H1 (cell line): ENCODE results near the gene FGD6. TPM values are rescaled to one million over a fixed set of nuclear protein-coding genes. Genes with fewer than 3 reads are reported as not detected.

Experiments
- CTCF ChIA-PET: fragments of 300-600 bp; sonication (Branson Sonifier 250); formaldehyde crosslinking; loops from one replicate; lab custom pipeline; 2021; ENCODE audit not compliant: partially characterized antibody; lab: Charles Lee
- POLR2A ChIA-PET: fragments of 300-600 bp; sonication (Branson Sonifier 250); formaldehyde crosslinking; loops from one replicate; lab custom pipeline; 2021; ENCODE audit warnings: inconsistent platforms; ENCODE audit not compliant: partially characterized antibody; lab: Charles Lee
- DNase-seq, 2 experiments: peaks; one replicate each; pipeline versions ENCODE4 v3.0.0 to v3.0.0-alpha.2; 2010 to 2022; ENCODE audit warnings: low spot score in 2 of 2, low read depth in 1 of 2, mixed read lengths in 1 of 2
- FAIRE-seq: peaks from 2 replicates; lab custom pipeline; 2011; peaks lifted over from hg19 to GRCh38; lab: Jason Lieb, UNC
- H2AFZ ChIP-seq: 2 replicates; pipeline ENCODE4 v1.8.1; 2012; ENCODE audit warnings: low read length, inconsistent platforms
- H2AK5ac ChIP-seq: 2 replicates; pipeline ENCODE4 v1.6.1; 2013; ENCODE audit warnings: low read depth, low read length
- H2BK120ac ChIP-seq: replicated peaks from 2 replicates; pipeline ENCODE3; 2013; ENCODE audit warnings: low read depth, low read length, inconsistent platforms
- H2BK12ac ChIP-seq: 2 replicates; pipeline ENCODE4 v1.6.1; 2013; ENCODE audit warnings: low read depth, low read length
- H2BK15ac ChIP-seq: 2 replicates; pipeline ENCODE4 v1.6.1; 2013; ENCODE audit warnings: low read length
- H2BK20ac ChIP-seq: 2 replicates; pipeline ENCODE4 v1.6.1; 2013; ENCODE audit warnings: low read length
- H2BK5ac ChIP-seq: 2 replicates; pipeline ENCODE4 v1.6.1; 2013; ENCODE audit warnings: low read depth, low read length
- H3K14ac ChIP-seq: 2 replicates; pipeline ENCODE4 v1.6.1; 2013; ENCODE audit warnings: inconsistent platforms; ENCODE audit not compliant: insufficient read length
- H3K18ac ChIP-seq: 2 replicates; pipeline ENCODE4 v1.6.1; 2013; ENCODE audit warnings: low read length; ENCODE audit errors: extremely low read depth
- H3K23ac ChIP-seq: 2 replicates; pipeline ENCODE4 v1.6.1; 2013; ENCODE audit warnings: inconsistent platforms; ENCODE audit not compliant: insufficient read length
- H3K23me2 ChIP-seq: 2 replicates; pipeline ENCODE4 v1.6.1; 2013; ENCODE audit warnings: low read depth, low read length
- H3K27ac ChIP-seq: 2 replicates; pipeline ENCODE4 v1.6.1; 2011; ENCODE audit warnings: low read depth, low read length, inconsistent platforms
- H3K27me3 ChIP-seq, 4 experiments: replicated peaks in 1 of 4; 1 replicate in 1 of 4; 2 replicates in 3 of 4; pipeline versions ENCODE4 v1.6.1 to v1.8.1; 2011 to 2013; ENCODE audit warnings: low read length in 3 of 4, mild to moderate bottlenecking in 3 of 4, inconsistent platforms in 2 of 4, mixed read lengths in 2 of 4, moderate library complexity in 1 of 4; ENCODE audit not compliant: control insufficient read depth in 3 of 4, insufficient read depth in 3 of 4; ENCODE audit errors: extremely low read depth in 1 of 4
- H3K36me3 ChIP-seq, 4 experiments: 2 replicates each; pipeline versions ENCODE4 v1.6.1 to v1.8.1; 2011 to 2013; ENCODE audit warnings: mild to moderate bottlenecking in 4 of 4, low read length in 3 of 4, moderate library complexity in 2 of 4, control low read depth in 1 of 4, inconsistent platforms in 1 of 4; ENCODE audit not compliant: insufficient read depth in 4 of 4, control insufficient read depth in 2 of 4
- H3K4ac ChIP-seq: replicated peaks from 2 replicates; pipeline ENCODE3; 2013; ENCODE audit warnings: low read length, low read depth, mixed read lengths, inconsistent platforms; ENCODE audit not compliant: insufficient read length
- H3K4me1 ChIP-seq, 4 experiments: replicated peaks in 1 of 4; 1 replicate in 1 of 4; 2 replicates in 3 of 4; pipeline versions ENCODE4 v1.6.1 to v1.8.1; 2011 to 2013; ENCODE audit warnings: low read length in 3 of 4, inconsistent platforms in 2 of 4, mixed read lengths in 1 of 4; ENCODE audit not compliant: insufficient read depth in 4 of 4, control insufficient read depth in 3 of 4
- H3K4me2 ChIP-seq, 2 experiments: 2 replicates each; pipeline versions ENCODE4 v1.6.1 to v1.8.1; 2011 to 2013; ENCODE audit warnings: low read depth in 2 of 2, low read length in 2 of 2, control low read depth in 1 of 2, inconsistent platforms in 1 of 2, mild to moderate bottlenecking in 1 of 2; ENCODE audit not compliant: insufficient read depth in 1 of 2
- H3K4me3 ChIP-seq, 4 experiments: fragments of 200-600, 300-600 bp in 1 of 4; sonication (generic), shearing (Covaris generic), sonication (Bioruptor Twin) in 1 of 4; 2 replicates each; pipeline versions ENCODE4 v1.5.1 to v1.8.1; 2011 to 2016; ENCODE audit warnings: low read length in 4 of 4, low read depth in 3 of 4, control low read depth in 2 of 4, inconsistent platforms in 2 of 4, mild to moderate bottlenecking in 2 of 4, mixed read lengths in 1 of 4, moderate library complexity in 1 of 4; ENCODE audit not compliant: insufficient read depth in 2 of 4; ENCODE audit errors: extremely low read depth in 1 of 4
- H3K56ac ChIP-seq: replicated peaks from 2 replicates; pipeline ENCODE3; 2013; ENCODE audit warnings: low read depth, mild to moderate bottlenecking, mixed read lengths, low read length, inconsistent platforms; ENCODE audit not compliant: insufficient read length
- H3K79me1 ChIP-seq: 2 replicates; pipeline ENCODE4 v1.6.1; 2013; ENCODE audit warnings: low read depth, low read length, control low read depth
- H3K79me2 ChIP-seq, 2 experiments: 2 replicates each; pipeline versions ENCODE4 v1.6.1 to v1.8.1; 2012 to 2013; ENCODE audit warnings: low read length in 2 of 2, mild to moderate bottlenecking in 2 of 2, inconsistent platforms in 1 of 2; ENCODE audit not compliant: insufficient read depth in 2 of 2, control insufficient read depth in 1 of 2
- H3K9ac ChIP-seq, 4 experiments: replicated peaks in 1 of 4; 1 replicate in 1 of 4; 2 replicates in 3 of 4; pipeline versions ENCODE4 v1.6.1 to v1.8.1; 2011 to 2013; ENCODE audit warnings: low read depth in 3 of 4, low read length in 3 of 4, control low read depth in 2 of 4, mild to moderate bottlenecking in 2 of 4, moderate library complexity in 2 of 4, inconsistent platforms in 1 of 4; ENCODE audit errors: extremely low read depth in 1 of 4
- H3K9me3 ChIP-seq, 2 experiments: 2 replicates each; pipeline versions ENCODE4 v1.6.1 to v1.8.1; 2012 to 2013; ENCODE audit warnings: mild to moderate bottlenecking in 2 of 2, moderate library complexity in 2 of 2, control low read depth in 1 of 2, inconsistent platforms in 1 of 2, low read depth in 1 of 2, low read length in 1 of 2, mixed read lengths in 1 of 2; ENCODE audit not compliant: insufficient read depth in 2 of 2
- H4K20me1 ChIP-seq, 2 experiments: replicated peaks in 1 of 2; 2 replicates each; pipeline versions ENCODE3 to v1.8.1; 2011 to 2013; ENCODE audit warnings: inconsistent platforms in 2 of 2, low read length in 2 of 2, mild to moderate bottlenecking in 1 of 2; ENCODE audit not compliant: insufficient read depth in 2 of 2, control insufficient read depth in 1 of 2
- H4K5ac ChIP-seq: 2 replicates; pipeline ENCODE4 v1.6.1; 2013; ENCODE audit warnings: low read length, low read depth, mixed read lengths, inconsistent platforms; ENCODE audit not compliant: insufficient read length
- H4K8ac ChIP-seq: 2 replicates; pipeline ENCODE4 v1.8.0; 2013; ENCODE audit warnings: mild to moderate bottlenecking, moderate library complexity, low read length, inconsistent platforms; ENCODE audit not compliant: insufficient read depth; ENCODE audit errors: extremely low read depth
- H4K91ac ChIP-seq: replicated peaks from 2 replicates; pipeline ENCODE3; 2013; ENCODE audit warnings: low read length, mixed read lengths, inconsistent platforms; ENCODE audit not compliant: insufficient read length
- BCL11A ChIP-seq, 2 experiments: IDR thresholded peaks; one replicate each; pipeline ENCODE4 v1.6.1; 2011; ENCODE audit warnings: low read depth in 2 of 2, low read length in 2 of 2, mild to moderate bottlenecking in 2 of 2
- EGR1 ChIP-seq: IDR thresholded peaks from 2 replicates; pipeline ENCODE4 v1.6.1; 2011; ENCODE audit warnings: low read depth, low read length, borderline replicate concordance
- FOSL1 ChIP-seq: IDR thresholded peaks from 2 replicates; pipeline ENCODE4 v1.6.1; 2011; ENCODE audit warnings: mild to moderate bottlenecking, low read depth, low read length, moderate library complexity; ENCODE audit not compliant: insufficient read depth
- GTF2F1 ChIP-seq: IDR thresholded peaks from 2 replicates; pipeline ENCODE4 v1.6.1; 2012; ENCODE audit warnings: low read depth, low read length, improper control_type of control experiment, borderline replicate concordance
- KDM1A ChIP-seq: fragments of 200-600, 300-600 bp; sonication (generic); IDR thresholded peaks from 2 replicates; pipeline ENCODE4 v1.7.1; 2016; ENCODE audit warnings: mild to moderate bottlenecking, low read length, borderline replicate concordance
- POU5F1 ChIP-seq: IDR thresholded peaks from 2 replicates; pipeline ENCODE4 v1.6.1; 2011; ENCODE audit warnings: low read depth, mild to moderate bottlenecking, low read length, moderate library complexity
- RBBP5 ChIP-seq: IDR thresholded peaks from 2 replicates; pipeline ENCODE4 v1.7.1; 2012; ENCODE audit warnings: low read depth, mild to moderate bottlenecking, inconsistent platforms, low read length, moderate library complexity, borderline replicate concordance
- RNF2 ChIP-seq: fragments of 200-900, 300-1000 bp; sonication (generic); IDR thresholded peaks from 2 replicates; pipeline ENCODE4 v1.7.1; 2016; ENCODE audit warnings: borderline replicate concordance, low read depth, mild to moderate bottlenecking, antibody characterized with exemption, low read length; ENCODE audit not compliant: poor library complexity, severe bottlenecking; ENCODE audit errors: missing control alignments
- SP1 ChIP-seq: IDR thresholded peaks from 2 replicates; pipeline ENCODE4 v1.6.1; 2011; ENCODE audit warnings: low read depth, low read length
- SRF ChIP-seq: IDR thresholded peaks from 2 replicates; pipeline ENCODE4 v1.6.1; 2011; ENCODE audit warnings: mild to moderate bottlenecking, low read depth, low read length, moderate library complexity
- TAF7 ChIP-seq: optimal IDR thresholded peaks from 2 replicates; pipeline ENCODE3; 2011; ENCODE audit warnings: low read depth, mild to moderate bottlenecking, inconsistent platforms, low read length, moderate library complexity, borderline replicate concordance
- WGBS, 2 experiments: shearing (Covaris generic) in 1 of 2; methylation state at CpG; one replicate each; pipeline versions ENCODE4 v1.1.6 to v1.1.7; 2013 to 2015; ENCODE audit warnings: low lambda C conversion rate in 2 of 2, mixed read lengths in 2 of 2, inconsistent platforms in 1 of 2, low coverage in 1 of 2, missing lambda C conversion rate in 1 of 2; ENCODE audit not compliant: insufficient replicate concordance in 2 of 2, insufficient coverage in 1 of 2, insufficient read length in 1 of 2; ENCODE audit errors: extremely low coverage in 1 of 2, missing lambda C conversion rate in 1 of 2; 5-methylcytosine and 5-hydroxymethylcytosine counted together
- polyA plus RNA-seq, 7 experiments: library from polyadenylated mRNA; depleted of rRNA in 3 of 7; stranded (reverse) in 5 of 7; unstranded in 2 of 7; fragments of >200 nt in 5 of 7; fragments of 200-250 nt in 2 of 7; gene quantifications; 1 replicate in 5 of 7; 2 replicates in 1 of 7; 4 replicates in 1 of 7; pipeline versions ENCODE4 v1.2.1 to v1.2.3, GENCODE V29; 2011 to 2013; ENCODE audit warnings: missing spikeins in 2 of 7, mixed read lengths in 2 of 7
- total RNA-seq: library from RNA; stranded (reverse); fragmentation: NEBNext Ultra II Directional; extraction: Animal tissue kit (Norgen Biotek cat#: 25700); gene quantifications from 2 replicates; pipeline ENCODE4 v1.2.1, GENCODE V29; 2021
- TF ChIP-seq, protein P1 (sequence below): IDR thresholded peaks from 2 replicates; pipeline ENCODE4 v1.6.1; 2011; ENCODE audit warnings: low read length, improper control_type of control experiment

The FGD6 gene
- total and polyA plus RNA-seq, 2 of the 8 experiments (the other 6 are each of a cell fraction or from before 2014, with no cell fraction given), result 12.2 to 24.3 TPM

DNA sequence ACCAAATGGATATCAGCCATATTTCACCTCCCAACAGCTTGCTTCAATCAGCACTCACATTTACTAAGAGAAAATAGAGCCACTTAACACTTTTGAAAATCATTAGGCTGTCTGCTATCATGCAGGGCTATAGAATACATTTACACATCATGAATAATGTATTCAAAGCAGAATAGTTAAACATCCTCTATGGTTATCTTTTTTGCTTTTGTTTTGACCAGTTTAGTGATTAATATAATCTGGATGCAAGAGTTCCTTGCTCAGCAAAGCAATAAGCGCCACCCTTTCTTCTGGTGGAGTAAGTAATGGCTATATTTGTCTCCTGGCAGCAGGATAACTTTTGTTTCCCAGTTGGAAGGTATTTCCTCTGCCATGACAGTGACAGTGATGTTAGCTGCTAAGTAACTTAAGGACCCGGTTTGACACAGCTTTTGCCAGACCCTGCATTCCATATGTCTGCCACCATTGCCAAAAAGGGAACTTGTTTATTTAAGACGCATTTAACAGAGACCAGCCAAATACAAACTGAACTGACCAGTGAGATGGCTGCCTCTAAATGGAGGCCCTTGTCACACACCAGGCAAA lies 73.6 kb downstream of the FGD6 start:
- H3K36me3 ChIP-seq, result no peaks in the 10 kb centered on the region; a peak in 1 of 8 replicates
- no peaks in the 10 kb centered on the region for H3K79me1 ChIP-seq
- H2BK120ac ChIP-seq, result no peak overlapping the region
- no peak overlapping the region for H3K23ac ChIP-seq
- ChIA-PET CTCF (interaction anchor here (0.9 to 4.1 kb wide), 4 partner anchors 18 to 72 kb away, joined by 3 to 16 read pairs (median 3); no protein-coding TSS in a partner anchor), POLR2A (interaction anchor here (0.8 to 1.5 kb wide), 4 partner anchors 9 to 73 kb away, joined by 3 to 4 read pairs (median 3); partner anchors contain the start of gene FGD6)
- no peak overlapping the region for H3K27ac ChIP-seq
- H3K79me2 ChIP-seq, result no peaks in the 10 kb centered on the region
- H4K5ac ChIP-seq, result no peak overlapping the region
- no peak overlapping the region for H2AK5ac ChIP-seq
- no peak overlapping the region for H3K14ac ChIP-seq
- H3K4ac ChIP-seq, result no peak overlapping the region
- FAIRE-seq (no peak), DNase-seq (no peak)
- H4K20me1 ChIP-seq, result no peaks in the 10 kb centered on the region
- H4K91ac ChIP-seq, result no peak overlapping the region
- no peak overlapping the region for H2BK5ac ChIP-seq
- peaks cover 0 to 9% (median 8%) of the 10 kb centered on the region in 4 experiments; a peak in 3 of 7 replicates for H3K4me1 ChIP-seq
- H3K56ac ChIP-seq, result no peak overlapping the region
- no peaks in the 10 kb centered on the region for H3K23me2 ChIP-seq
- no peak overlapping the region for H2BK20ac ChIP-seq
- H2AFZ ChIP-seq, result no peak overlapping the region
- H2BK12ac ChIP-seq, result no peak overlapping the region
- H3K4me3 ChIP-seq, result no peak overlapping the region
- H3K9me3 ChIP-seq, result no peaks in the 10 kb centered on the region
- no peak overlapping the region for H4K8ac ChIP-seq
- H3K27me3 ChIP-seq, result no peaks in the 10 kb centered on the region
- H3K4me2 ChIP-seq, result no peak overlapping the region
- H2BK15ac ChIP-seq, result no peak overlapping the region
- H3K18ac ChIP-seq, result no peak overlapping the region
- no peak overlapping the region for H3K9ac ChIP-seq
- WGBS, 2 experiments, result 75% methylated on average over 3 of the region's 3 CpGs; no CpG with 5 or more reads in 1 of the 2 experiments
- no peak for TF ChIP-seq FOSL1
- no peak for TF ChIP-seq BCL11A (IDR thresholded peaks at IDR 0.05; ENCODE audit: low read depth in 2 of 2, low read length in 2 of 2)
- TF ChIP-seq TAF7, result no peak
- TF ChIP-seq RNF2, result no peak
- TF ChIP-seq GTF2F1, result no peak
- no peak for TF ChIP-seq KDM1A
- TF ChIP-seq POU5F1, result no peak
- TF ChIP-seq, protein P1, sequence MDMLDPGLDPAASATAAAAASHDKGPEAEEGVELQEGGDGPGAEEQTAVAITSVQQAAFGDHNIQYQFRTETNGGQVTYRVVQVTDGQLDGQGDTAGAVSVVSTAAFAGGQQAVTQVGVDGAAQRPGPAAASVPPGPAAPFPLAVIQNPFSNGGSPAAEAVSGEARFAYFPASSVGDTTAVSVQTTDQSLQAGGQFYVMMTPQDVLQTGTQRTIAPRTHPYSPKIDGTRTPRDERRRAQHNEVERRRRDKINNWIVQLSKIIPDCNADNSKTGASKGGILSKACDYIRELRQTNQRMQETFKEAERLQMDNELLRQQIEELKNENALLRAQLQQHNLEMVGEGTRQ, result no peak
- TF ChIP-seq SP1, result no peak
- TF ChIP-seq SRF, result no peak
- TF ChIP-seq RBBP5, result no peak
- TF ChIP-seq EGR1, result no peak
